DMS79 (cell line): ENCODE data around the gene PIAS4.

ENCODE experiments used
- DNase-seq: peaks from one replicate; lab custom pipeline; 2025; lab: John Stamatoyannopoulos, UW

PIAS4 gene

GRCh38 chr19:3977242-3978143 is 30.0 kb upstream of the PIAS4 start:
- DNase-seq = no peak

- no peak for DNase-seq
Observed at GRCh38 chr19:3978145-3978544, 29.4 kb upstream of the PIAS4 start.

- DNase-seq = no peak
Observed at GRCh38 chr19:3979289-3979673, 28.3 kb upstream of the PIAS4 start.

GRCh38 chr19:3979674-3980352 is 27.7 kb upstream of the PIAS4 start:
- DNase-seq = no peak

GRCh38 chr19:3980353-3981251 is 26.9 kb upstream of the PIAS4 start:
- no peak for DNase-seq

- no peak for DNase-seq
Observed at GRCh38 chr19:3981373-3981735, 26.2 kb upstream of the PIAS4 start.

- DNase-seq = no peak
Observed at GRCh38 chr19:3981736-3982681, 25.5 kb upstream of the PIAS4 start.

GRCh38 chr19:3982701-3983541 is 24.6 kb upstream of the PIAS4 start:
- no peak for DNase-seq

- DNase-seq = no peak
Observed at GRCh38 chr19:3983542-3983914, 24.0 kb upstream of the PIAS4 start.

GRCh38 chr19:3983936-3984583 is 23.5 kb upstream of the PIAS4 start:
- DNase-seq = no peak

- no peak for DNase-seq
Observed at GRCh38 chr19:3984584-3984907, 23.0 kb upstream of the PIAS4 start.

GRCh38 chr19:3984908-3985642 is 22.5 kb upstream of the PIAS4 start, which contains the start of gene EEF2:
EEF2 (minus strand) TSS chr19:3985463; CDS start chr19:3985380, 83 bp downstream.
- peak; percentile 69 for DNase-seq

GRCh38 chr19:3985643-3986259 is 21.8 kb upstream of the PIAS4 start:
- no peak for DNase-seq

- DNase-seq = peak; percentile 79
Observed at GRCh38 chr19:3986260-3987041, 21.1 kb upstream of the PIAS4 start.

GRCh38 chr19:3987619-3988371 is 19.7 kb upstream of the PIAS4 start:
- peak; percentile 79 for DNase-seq

- DNase-seq = no peak
Observed at GRCh38 chr19:3990815-3991117, 16.8 kb upstream of the PIAS4 start.

GRCh38 chr19:3995607-3996006 is 11.9 kb upstream of the PIAS4 start:
- no peak for DNase-seq
